Measurements from ENCODE around the gene ACER3.
A peak's percentile ranks its signal among the peaks of the same experiment; 100 is the strongest.

Gene ACER3

DNA sequence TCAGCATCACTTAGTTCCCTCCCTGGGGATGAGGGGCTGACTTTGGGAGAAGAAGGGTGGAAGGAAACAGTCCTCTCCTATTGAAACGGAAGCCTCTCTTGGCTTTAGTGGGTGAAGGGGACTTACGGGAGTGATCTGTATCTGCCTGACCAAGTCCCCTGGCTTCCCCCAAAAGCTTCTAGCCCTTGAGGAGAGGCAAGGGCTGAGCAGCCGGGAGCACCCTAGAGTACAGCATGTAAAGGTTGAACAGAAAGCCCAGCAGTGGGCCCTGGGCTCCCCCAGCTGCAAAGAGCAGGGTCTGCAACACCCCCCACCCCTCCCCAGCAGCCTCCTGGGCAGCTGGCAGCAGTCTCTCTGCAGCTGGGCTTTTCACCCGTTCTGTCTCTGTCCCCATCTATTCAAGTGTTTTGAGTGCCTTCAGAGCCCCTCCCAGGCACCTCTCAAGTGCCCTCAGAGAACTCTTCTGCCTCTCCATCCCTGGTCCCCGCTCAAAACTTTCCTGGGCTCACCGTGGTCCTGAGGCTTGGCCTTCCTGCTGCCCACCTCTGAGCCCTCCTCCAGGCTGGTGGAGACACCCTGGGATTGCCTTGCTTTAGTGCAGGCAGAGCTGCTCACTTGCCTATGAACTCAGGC is 208.7 kb downstream of the ACER3 start:
- TF ChIP-seq GABPA (IDR thresholded peaks at IDR 0.05; ENCODE audit: low read depth) (no peak), POLR2AphosphoS5 (IDR thresholded peaks at IDR 0.05; ENCODE audit: low read depth) (no peak)
- Histone ChIP-seq H3K4me3 (replicated peaks; ENCODE audit: insufficient read depth, low read length) (no peak overlapping the region), H3K27me3 (ENCODE audit: insufficient read depth, poor library complexity, severe bottlenecking) (peaks cover 13% of the 10 kb centered on the region), H3K27ac (replicated peaks) (no peak overlapping the region)
- DNase-seq (ENCODE audit: low read depth in 1 of 2, low spot score in 1 of 2): no peak

- Histone ChIP-seq H3K27me3 (ENCODE audit: insufficient read depth, poor library complexity, severe bottlenecking) (peaks cover 13% of the 10 kb centered on the region), H3K4me3 (replicated peaks; ENCODE audit: insufficient read depth, low read length) (no peak overlapping the region), H3K27ac (replicated peaks) (no peak overlapping the region)
- no peak for DNase-seq (ENCODE audit: low read depth in 1 of 2, low spot score in 1 of 2)
- no peak for TF ChIP-seq CTCF (IDR thresholded peaks at IDR 0.05; ENCODE audit: insufficient read depth, low read length)
These were observed 209.4 kb downstream of the ACER3 start for GRCh38 chr11:77069969-77070582.

- Histone ChIP-seq H3K27ac (replicated peaks) (no peak overlapping the region), H3K27me3 (ENCODE audit: insufficient read depth, poor library complexity, severe bottlenecking) (peaks cover 5% of the 10 kb centered on the region), H3K4me3 (replicated peaks; ENCODE audit: insufficient read depth, low read length) (no peak overlapping the region)
- no peak for TF ChIP-seq POLR2AphosphoS5 (IDR thresholded peaks at IDR 0.05; ENCODE audit: low read depth)
- TF ChIP-seq, protein P1, sequence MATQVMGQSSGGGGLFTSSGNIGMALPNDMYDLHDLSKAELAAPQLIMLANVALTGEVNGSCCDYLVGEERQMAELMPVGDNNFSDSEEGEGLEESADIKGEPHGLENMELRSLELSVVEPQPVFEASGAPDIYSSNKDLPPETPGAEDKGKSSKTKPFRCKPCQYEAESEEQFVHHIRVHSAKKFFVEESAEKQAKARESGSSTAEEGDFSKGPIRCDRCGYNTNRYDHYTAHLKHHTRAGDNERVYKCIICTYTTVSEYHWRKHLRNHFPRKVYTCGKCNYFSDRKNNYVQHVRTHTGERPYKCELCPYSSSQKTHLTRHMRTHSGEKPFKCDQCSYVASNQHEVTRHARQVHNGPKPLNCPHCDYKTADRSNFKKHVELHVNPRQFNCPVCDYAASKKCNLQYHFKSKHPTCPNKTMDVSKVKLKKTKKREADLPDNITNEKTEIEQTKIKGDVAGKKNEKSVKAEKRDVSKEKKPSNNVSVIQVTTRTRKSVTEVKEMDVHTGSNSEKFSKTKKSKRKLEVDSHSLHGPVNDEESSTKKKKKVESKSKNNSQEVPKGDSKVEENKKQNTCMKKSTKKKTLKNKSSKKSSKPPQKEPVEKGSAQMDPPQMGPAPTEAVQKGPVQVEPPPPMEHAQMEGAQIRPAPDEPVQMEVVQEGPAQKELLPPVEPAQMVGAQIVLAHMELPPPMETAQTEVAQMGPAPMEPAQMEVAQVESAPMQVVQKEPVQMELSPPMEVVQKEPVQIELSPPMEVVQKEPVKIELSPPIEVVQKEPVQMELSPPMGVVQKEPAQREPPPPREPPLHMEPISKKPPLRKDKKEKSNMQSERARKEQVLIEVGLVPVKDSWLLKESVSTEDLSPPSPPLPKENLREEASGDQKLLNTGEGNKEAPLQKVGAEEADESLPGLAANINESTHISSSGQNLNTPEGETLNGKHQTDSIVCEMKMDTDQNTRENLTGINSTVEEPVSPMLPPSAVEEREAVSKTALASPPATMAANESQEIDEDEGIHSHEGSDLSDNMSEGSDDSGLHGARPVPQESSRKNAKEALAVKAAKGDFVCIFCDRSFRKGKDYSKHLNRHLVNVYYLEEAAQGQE (IDR thresholded peaks at IDR 0.05; ENCODE audit: insufficient replicate concordance, low read depth): no peak
- TF ChIP-seq SPI1 (IDR thresholded peaks at IDR 0.05; ENCODE audit: borderline replicate concordance, low read depth): no peak
- no peak for TF ChIP-seq CTCF (IDR thresholded peaks at IDR 0.05; ENCODE audit: insufficient read depth, low read length)
- no peak for TF ChIP-seq GABPA (IDR thresholded peaks at IDR 0.05; ENCODE audit: low read depth)
- DNase-seq (ENCODE audit: low read depth in 1 of 2, low spot score in 1 of 2): no peak
These were observed 210.4 kb downstream of the ACER3 start for GRCh38 chr11:77071077-77071476.

DNA sequence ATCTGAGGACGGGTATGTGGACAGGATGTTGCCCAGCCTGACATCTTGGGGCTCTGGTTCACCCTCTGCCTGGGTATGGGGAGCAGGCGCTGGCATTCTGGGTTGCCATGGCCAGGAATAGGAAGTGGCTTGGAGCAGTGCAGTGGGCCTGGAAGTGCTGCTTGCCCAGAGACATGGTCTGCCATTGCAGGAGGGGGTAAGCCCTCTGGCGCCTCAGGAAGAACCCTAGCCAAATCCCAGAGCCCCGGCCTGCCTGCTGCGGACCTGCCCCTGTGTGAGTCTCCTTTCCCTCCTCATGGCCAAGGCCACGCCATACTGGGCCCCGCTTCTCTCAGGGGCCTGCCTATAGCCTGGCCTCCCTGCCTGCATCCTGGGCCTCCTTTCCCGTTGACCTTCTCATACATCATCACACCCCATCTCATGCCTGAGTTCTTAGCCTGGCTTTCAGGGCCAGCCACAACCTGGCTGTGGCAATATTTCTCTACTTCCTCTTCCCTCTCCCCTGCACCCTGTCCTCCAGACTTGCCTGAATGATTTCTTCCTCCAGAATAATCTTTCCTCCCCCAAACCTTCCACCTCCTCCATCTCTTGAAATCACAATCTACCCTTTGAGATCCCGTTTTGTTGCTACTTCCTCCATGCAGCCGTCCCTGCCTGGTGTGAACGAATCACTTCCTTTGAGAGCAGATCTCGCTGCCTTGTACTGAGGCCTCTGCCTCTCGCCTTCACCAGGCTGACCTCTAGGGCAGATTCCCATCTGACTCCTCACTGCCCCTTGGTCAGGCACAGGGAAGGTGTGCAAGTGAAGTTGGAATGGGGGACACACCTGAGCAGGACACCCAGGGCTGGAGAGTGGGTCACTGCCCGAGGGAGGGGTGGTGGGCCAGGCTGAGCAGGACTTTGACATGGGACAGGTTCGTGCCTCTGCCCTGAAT is 211.2 kb downstream of the ACER3 start:
- Histone ChIP-seq H3K27me3 (ENCODE audit: insufficient read depth, poor library complexity, severe bottlenecking) (no peaks in the 10 kb centered on the region), H3K4me3 (replicated peaks; ENCODE audit: insufficient read depth, low read length) (no peak overlapping the region), H3K27ac (replicated peaks) (no peak overlapping the region)
- TF ChIP-seq POLR2AphosphoS5 (IDR thresholded peaks at IDR 0.05; ENCODE audit: low read depth) (no peak), SPI1 (IDR thresholded peaks at IDR 0.05; ENCODE audit: borderline replicate concordance, low read depth) (no peak; the same call in 1 of the 2 replicates), CTCF (IDR thresholded peaks at IDR 0.05; ENCODE audit: insufficient read depth, low read length) (no peak), GABPA (IDR thresholded peaks at IDR 0.05; ENCODE audit: low read depth) (no peak)
- TF ChIP-seq, protein P1 (IDR thresholded peaks at IDR 0.05; ENCODE audit: insufficient replicate concordance, low read depth): no peak
- DNase-seq (ENCODE audit: low read depth in 1 of 2, low spot score in 1 of 2): peak; percentile 37 to 71

Measured in HL-60 (cell line).